ENCODE data around the gene PPIA.
"Not testable (repeated sequence)": the region's sequence is repeated elsewhere in the genome, so short reads cannot be mapped to it uniquely, and the experiment has no call there.

DNA sequence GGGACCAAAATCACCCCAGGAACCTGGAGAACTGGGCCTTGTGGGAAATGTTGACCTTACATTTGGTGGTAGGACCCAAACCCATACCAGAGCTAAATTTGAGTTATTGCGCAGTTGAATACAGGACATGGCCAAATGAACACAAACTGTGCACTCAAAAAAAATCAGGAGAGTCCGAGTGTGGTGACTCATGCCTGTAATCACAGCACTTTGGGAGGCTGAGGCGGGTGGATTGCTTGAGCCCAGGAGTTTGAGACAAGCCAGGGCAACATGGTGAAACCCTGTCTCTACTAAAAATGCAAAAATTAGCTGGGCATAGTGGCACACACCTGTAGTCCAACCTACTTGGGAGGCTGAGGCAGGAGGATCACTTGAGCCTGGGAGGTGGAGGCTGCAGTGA is 11.3 kb upstream of the PPIA start:
- TF ChIP-seq, protein P1, sequence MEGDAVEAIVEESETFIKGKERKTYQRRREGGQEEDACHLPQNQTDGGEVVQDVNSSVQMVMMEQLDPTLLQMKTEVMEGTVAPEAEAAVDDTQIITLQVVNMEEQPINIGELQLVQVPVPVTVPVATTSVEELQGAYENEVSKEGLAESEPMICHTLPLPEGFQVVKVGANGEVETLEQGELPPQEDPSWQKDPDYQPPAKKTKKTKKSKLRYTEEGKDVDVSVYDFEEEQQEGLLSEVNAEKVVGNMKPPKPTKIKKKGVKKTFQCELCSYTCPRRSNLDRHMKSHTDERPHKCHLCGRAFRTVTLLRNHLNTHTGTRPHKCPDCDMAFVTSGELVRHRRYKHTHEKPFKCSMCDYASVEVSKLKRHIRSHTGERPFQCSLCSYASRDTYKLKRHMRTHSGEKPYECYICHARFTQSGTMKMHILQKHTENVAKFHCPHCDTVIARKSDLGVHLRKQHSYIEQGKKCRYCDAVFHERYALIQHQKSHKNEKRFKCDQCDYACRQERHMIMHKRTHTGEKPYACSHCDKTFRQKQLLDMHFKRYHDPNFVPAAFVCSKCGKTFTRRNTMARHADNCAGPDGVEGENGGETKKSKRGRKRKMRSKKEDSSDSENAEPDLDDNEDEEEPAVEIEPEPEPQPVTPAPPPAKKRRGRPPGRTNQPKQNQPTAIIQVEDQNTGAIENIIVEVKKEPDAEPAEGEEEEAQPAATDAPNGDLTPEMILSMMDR (IDR thresholded peaks at IDR 0.05; ENCODE audit: low read length): not testable (repeated sequence)
- TF ChIP-seq EZH2 (IDR thresholded peaks at IDR 0.05; ENCODE audit: borderline replicate concordance, low read length): not testable (repeated sequence)

Measured in OCI-LY1 (cell line).